Measurements from ENCODE around the gene CCNY.
A peak's percentile ranks its signal among the peaks of the same experiment; 100 is the strongest.
"Not testable (repeated sequence)": the region's sequence is repeated elsewhere in the genome, so short reads cannot be mapped to it uniquely, and the experiment has no call there.

The CCNY gene

GRCh38 chr10:35352512-35352911 is 16.2 kb downstream of the CCNY start:
- DNase-seq (ENCODE audit: insufficient read length, low spot score), result no peak
- 0 out of 2 replicates have a peak, but pooled peaks have one; percentile 13 for TF ChIP-seq POU2F2 (IDR thresholded peaks at IDR 0.05; ENCODE audit: low read depth, low read length)
- TF ChIP-seq SPI1 (IDR thresholded peaks at IDR 0.05; ENCODE audit: low read depth, low read length), result no peak
- FAIRE-seq, result no peak

- TF ChIP-seq POLR2A (IDR thresholded peaks at IDR 0.05; ENCODE audit: low read depth, low read length) (no peak), TAF1 (IDR thresholded peaks at IDR 0.05; ENCODE audit: low read depth, low read length) (no peak)
- FAIRE-seq, result no peak
Measured at GRCh38 chr10:35353395-35353794, 17.1 kb downstream of the CCNY start.

DNA sequence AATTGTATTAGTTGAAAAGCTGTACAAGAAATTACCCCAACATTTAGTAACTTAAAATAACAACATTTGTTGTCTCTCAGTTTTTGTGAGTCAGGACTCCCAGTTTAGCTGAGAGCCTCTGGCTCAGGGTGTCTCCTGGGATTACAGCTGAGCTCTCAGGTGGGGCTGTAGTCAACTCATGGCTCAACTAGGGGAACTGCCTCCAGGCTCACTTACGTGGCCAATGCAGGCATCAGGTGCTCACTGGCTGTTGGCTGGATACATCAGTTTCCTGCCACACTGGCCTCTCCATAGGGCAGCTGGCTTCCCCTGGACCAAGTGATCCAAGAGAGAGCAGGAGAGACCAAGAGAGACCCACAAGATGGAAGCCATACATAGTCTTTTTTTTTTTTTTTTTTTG is 17.5 kb downstream of the CCNY start:
- TF ChIP-seq PAX5 (IDR thresholded peaks at IDR 0.05; ENCODE audit: insufficient read depth, low read length, severe bottlenecking), result no peak
- no peak for TF ChIP-seq POLR2AphosphoS5 (IDR thresholded peaks at IDR 0.05; ENCODE audit: low read depth, low read length)
- peak; percentile 44 for TF ChIP-seq SPI1 (IDR thresholded peaks at IDR 0.05; ENCODE audit: low read depth, low read length)
- no peak for TF ChIP-seq POLR2A (IDR thresholded peaks at IDR 0.05; ENCODE audit: low read depth, low read length)
- FAIRE-seq (no peak), DNase-seq (ENCODE audit: insufficient read length, low spot score) (no peak)

More at GRCh38 chr10:35353395-35353794, 17.1 kb downstream of the CCNY start:
- DNase-seq (ENCODE audit: insufficient read length, low spot score), result no peak

DNA sequence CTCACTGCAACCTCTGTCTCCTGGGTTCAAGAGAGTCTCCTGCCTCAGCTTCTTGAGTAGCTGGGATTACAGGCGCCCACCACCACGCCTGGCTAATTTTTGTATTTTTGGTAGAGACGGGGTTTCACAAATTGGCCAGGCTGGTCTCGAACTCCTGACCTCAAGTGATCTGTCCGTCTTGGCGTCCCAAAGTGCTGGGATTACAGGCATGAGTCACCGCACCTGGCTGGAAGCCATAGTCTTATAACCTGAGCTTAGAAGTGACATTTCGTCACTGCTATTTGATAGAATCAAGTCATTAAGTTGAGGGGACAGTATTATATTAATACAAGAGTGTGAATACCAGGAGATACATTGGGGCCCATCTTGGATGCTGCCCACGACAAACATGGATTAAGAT is 17.9 kb downstream of the CCNY start:
- not testable (repeated sequence) for FAIRE-seq; DNase-seq (ENCODE audit: insufficient read length, low spot score)

- DNase-seq (ENCODE audit: insufficient read length, low spot score), result peak; percentile 40
- FAIRE-seq, result peak; percentile 26
- TF ChIP-seq SPI1 (IDR thresholded peaks at IDR 0.05; ENCODE audit: low read depth, low read length), result no peak
- TF ChIP-seq POLR2A (IDR thresholded peaks at IDR 0.05; ENCODE audit: low read depth, low read length), result no peak
- no peak for TF ChIP-seq POLR2AphosphoS5 (IDR thresholded peaks at IDR 0.05; ENCODE audit: low read depth, low read length)
- no peak for TF ChIP-seq POU2F2 (IDR thresholded peaks at IDR 0.05; ENCODE audit: low read depth, low read length)
- no peak for TF ChIP-seq TAF1 (IDR thresholded peaks at IDR 0.05; ENCODE audit: low read depth, low read length)
- TF ChIP-seq PAX5 (IDR thresholded peaks at IDR 0.05; ENCODE audit: insufficient read depth, low read length, severe bottlenecking), result no peak
Measured at GRCh38 chr10:35355971-35356724, 19.8 kb downstream of the CCNY start.

- FAIRE-seq, result no peak
- no peak for TF ChIP-seq POU2F2 (IDR thresholded peaks at IDR 0.05; ENCODE audit: low read depth, low read length)
- no peak for DNase-seq (ENCODE audit: insufficient read length, low spot score)
Measured at GRCh38 chr10:35356725-35357092, 20.4 kb downstream of the CCNY start.

GRCh38 chr10:35359056-35359455 is 22.7 kb downstream of the CCNY start:
- TF ChIP-seq TAF1 (IDR thresholded peaks at IDR 0.05; ENCODE audit: low read depth, low read length) (no peak), PAX5 (IDR thresholded peaks at IDR 0.05; ENCODE audit: insufficient read depth, low read length, severe bottlenecking) (no peak)
- no peak for DNase-seq (ENCODE audit: insufficient read length, low spot score)
- FAIRE-seq, result no peak

DNA sequence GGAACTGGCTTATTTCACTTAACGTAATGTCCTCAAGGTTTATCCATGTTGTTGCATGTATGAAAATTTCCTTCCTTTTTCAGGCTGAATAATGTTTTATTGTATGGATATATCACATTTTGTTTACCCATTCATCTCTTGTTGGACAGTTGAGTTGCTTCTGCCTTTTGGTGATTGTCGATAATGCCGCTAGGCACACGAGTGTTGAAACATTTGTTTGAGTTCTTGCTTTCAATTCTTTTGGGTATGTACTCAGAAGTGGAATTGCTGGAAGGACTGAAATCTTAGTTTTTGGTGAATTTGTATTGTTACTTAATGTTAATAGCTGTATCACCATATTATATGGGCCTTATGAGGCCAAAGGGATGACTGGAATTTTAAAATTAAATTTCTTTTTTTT is 23.6 kb downstream of the CCNY start:
- TF ChIP-seq POU2F2 (IDR thresholded peaks at IDR 0.05; ENCODE audit: low read depth, low read length), result no peak
- no peak for TF ChIP-seq POLR2A (IDR thresholded peaks at IDR 0.05; ENCODE audit: low read depth, low read length)
- no peak for TF ChIP-seq POLR2AphosphoS5 (IDR thresholded peaks at IDR 0.05; ENCODE audit: low read depth, low read length)
- no peak for TF ChIP-seq TAF1 (IDR thresholded peaks at IDR 0.05; ENCODE audit: low read depth, low read length)

GRCh38 chr10:35362701-35363350 is 26.5 kb downstream of the CCNY start:
- no peak for DNase-seq (ENCODE audit: insufficient read length, low spot score)
- TF ChIP-seq TAF1 (IDR thresholded peaks at IDR 0.05; ENCODE audit: low read depth, low read length), result no peak
- no peak for TF ChIP-seq POLR2A (IDR thresholded peaks at IDR 0.05; ENCODE audit: low read depth, low read length)
- TF ChIP-seq SPI1 (IDR thresholded peaks at IDR 0.05; ENCODE audit: low read depth, low read length), result no peak
- TF ChIP-seq POLR2AphosphoS5 (IDR thresholded peaks at IDR 0.05; ENCODE audit: low read depth, low read length), result no peak
- TF ChIP-seq PAX5 (IDR thresholded peaks at IDR 0.05; ENCODE audit: insufficient read depth, low read length, severe bottlenecking), result no peak
- no peak for TF ChIP-seq POU2F2 (IDR thresholded peaks at IDR 0.05; ENCODE audit: low read depth, low read length)
- FAIRE-seq, result no peak

More for the DNA sequence above, 23.6 kb downstream of the CCNY start:
- no peak for FAIRE-seq
- DNase-seq (ENCODE audit: insufficient read length, low spot score), result no peak

GRCh38 chr10:35363587-35363986 is 27.3 kb downstream of the CCNY start:
- no peak for FAIRE-seq
- TF ChIP-seq TAF1 (IDR thresholded peaks at IDR 0.05; ENCODE audit: low read depth, low read length) (no peak), POLR2AphosphoS5 (IDR thresholded peaks at IDR 0.05; ENCODE audit: low read depth, low read length) (no peak), SPI1 (IDR thresholded peaks at IDR 0.05; ENCODE audit: low read depth, low read length) (no peak), POLR2A (IDR thresholded peaks at IDR 0.05; ENCODE audit: low read depth, low read length) (no peak), PAX5 (IDR thresholded peaks at IDR 0.05; ENCODE audit: insufficient read depth, low read length, severe bottlenecking) (no peak), POU2F2 (IDR thresholded peaks at IDR 0.05; ENCODE audit: low read depth, low read length) (no peak)
- no peak for DNase-seq (ENCODE audit: insufficient read length, low spot score)

GRCh38 chr10:35364808-35365207 is 28.5 kb downstream of the CCNY start:
- no peak for DNase-seq (ENCODE audit: insufficient read length, low spot score)
- no peak for FAIRE-seq
- TF ChIP-seq TAF1 (IDR thresholded peaks at IDR 0.05; ENCODE audit: low read depth, low read length) (no peak), POLR2AphosphoS5 (IDR thresholded peaks at IDR 0.05; ENCODE audit: low read depth, low read length) (no peak), SPI1 (IDR thresholded peaks at IDR 0.05; ENCODE audit: low read depth, low read length) (no peak), POU2F2 (IDR thresholded peaks at IDR 0.05; ENCODE audit: low read depth, low read length) (no peak), POLR2A (IDR thresholded peaks at IDR 0.05; ENCODE audit: low read depth, low read length) (no peak), PAX5 (IDR thresholded peaks at IDR 0.05; ENCODE audit: insufficient read depth, low read length, severe bottlenecking) (no peak)

Measured in GM12891 (cell line).